ENCODE data around the gene TTC21B.

TTC21B gene

DNA sequence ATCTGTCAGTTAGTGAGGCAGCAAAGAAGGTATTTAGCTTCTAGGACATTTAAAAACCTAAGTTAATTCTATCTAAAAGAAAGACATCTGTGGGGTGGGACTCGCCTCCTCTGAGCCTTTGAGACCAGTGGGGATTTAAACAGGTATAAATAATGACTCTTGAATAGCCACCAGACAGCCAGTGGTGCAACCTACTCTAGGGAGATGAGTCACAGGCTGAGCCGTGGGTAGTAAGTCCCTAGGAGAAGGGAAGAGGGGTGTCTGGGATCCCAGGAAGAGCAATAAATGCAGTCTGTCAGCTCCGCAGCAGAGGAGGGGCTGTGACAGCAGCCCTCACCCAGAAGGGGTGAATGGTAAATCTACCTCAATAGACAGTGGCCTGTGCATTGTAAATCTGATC lies 116.5 kb downstream of the TTC21B start:
- peak; percentile 44 for DNase-seq (ENCODE audit: low spot score)
- peak; percentile 48 for FAIRE-seq

- DNase-seq (ENCODE audit: low spot score) (no peak), FAIRE-seq (no peak)
Observed at GRCh38 chr2:165835363-165835762, 118.2 kb downstream of the TTC21B start.

DNA sequence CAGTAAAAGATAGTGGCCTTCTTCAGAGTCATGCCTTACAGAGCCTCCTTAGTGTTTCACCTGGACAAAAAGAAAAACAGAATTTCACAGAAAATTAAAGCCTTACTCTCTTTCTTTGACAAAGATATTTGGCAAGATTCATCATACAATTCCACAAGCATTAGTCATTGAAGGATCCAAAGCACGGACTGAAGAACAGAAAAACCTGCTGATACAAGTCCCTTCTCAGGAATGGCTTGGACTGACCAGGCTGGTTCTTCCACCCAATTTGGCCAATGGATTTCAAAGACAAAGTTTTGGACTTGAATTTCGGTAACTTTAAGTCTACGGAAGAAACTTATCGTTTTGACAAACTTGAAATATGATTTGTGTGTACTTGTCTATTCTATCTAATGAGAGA lies 120.4 kb downstream of the TTC21B start:
- peak; percentile 60 for DNase-seq (ENCODE audit: low spot score)
- no peak for FAIRE-seq

- FAIRE-seq (no peak), DNase-seq (ENCODE audit: low spot score) (no peak)
Observed at GRCh38 chr2:165827921-165828276, 125.7 kb downstream of the TTC21B start.

DNA sequence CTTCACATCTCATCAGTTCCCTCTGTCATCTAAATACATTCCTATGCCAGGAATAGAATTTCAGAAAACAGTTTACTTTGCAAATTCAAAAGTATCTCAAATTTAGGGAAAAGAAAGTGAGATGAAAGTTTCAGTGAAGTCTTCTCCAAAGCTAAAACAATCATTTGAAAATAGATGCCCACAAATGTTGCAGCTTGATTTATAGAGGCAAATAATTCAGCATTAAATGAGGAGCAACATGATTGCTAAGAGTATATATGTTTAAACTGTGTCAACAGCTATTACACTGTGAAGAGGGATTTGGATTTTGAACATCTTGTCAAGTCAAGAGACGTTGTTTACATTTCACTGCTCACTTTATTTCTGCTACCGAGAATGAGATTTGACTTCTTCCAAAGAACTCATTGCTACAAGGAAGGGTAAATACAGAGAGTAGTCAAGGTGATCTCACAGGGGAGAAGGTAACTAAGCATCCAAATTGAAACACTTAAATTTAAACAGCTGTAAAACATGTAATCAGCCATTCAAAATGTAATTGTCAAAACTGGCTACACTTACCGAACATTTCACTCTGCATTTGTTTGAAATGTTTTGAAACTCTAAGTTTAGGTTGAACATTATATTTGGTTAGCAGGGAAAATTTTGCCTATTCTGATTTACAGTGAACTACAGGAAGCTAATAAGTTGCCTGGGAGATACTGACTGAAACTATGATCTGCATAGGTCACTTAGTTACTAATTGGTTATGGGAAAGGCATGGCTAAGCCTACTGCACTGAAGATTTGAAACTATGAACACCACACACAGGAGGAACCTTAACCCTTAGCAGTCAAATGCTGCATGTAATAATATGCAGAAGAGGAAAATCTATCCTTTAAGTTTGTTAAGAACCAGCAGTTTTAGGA lies 126.3 kb downstream of the TTC21B start:
- no peak for DNase-seq (ENCODE audit: low spot score)
- no peak for FAIRE-seq

- peak; percentile 18 for DNase-seq (ENCODE audit: low spot score)
- no peak for FAIRE-seq
Observed at GRCh38 chr2:165825041-165825440, 128.5 kb downstream of the TTC21B start.

Measured in urothelium cell line (cell line).